ENCODE measurements around the gene IQSEC1.

Gene IQSEC1

DNA sequence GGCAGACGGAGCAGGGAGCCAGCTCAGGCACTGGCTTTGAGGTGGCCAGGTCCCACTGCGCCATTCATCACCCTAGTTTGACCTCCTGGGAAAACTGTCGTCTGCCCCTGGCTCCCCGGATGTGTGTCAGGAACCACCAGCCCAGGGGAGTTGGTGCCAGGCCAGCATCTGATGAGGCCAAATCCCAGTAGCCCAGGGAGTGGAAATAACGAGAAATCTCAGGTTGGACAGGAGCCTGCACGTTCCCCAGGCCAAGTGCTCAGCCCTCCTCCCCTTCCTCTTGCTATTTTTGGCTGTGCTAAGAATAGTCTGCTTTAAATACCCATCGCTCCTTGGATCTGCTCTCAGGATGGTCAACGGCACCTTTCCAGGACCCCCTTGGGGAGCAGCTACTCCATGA is 138.8 kb downstream of the IQSEC1 start:
- TF ChIP-seq, protein P1, sequence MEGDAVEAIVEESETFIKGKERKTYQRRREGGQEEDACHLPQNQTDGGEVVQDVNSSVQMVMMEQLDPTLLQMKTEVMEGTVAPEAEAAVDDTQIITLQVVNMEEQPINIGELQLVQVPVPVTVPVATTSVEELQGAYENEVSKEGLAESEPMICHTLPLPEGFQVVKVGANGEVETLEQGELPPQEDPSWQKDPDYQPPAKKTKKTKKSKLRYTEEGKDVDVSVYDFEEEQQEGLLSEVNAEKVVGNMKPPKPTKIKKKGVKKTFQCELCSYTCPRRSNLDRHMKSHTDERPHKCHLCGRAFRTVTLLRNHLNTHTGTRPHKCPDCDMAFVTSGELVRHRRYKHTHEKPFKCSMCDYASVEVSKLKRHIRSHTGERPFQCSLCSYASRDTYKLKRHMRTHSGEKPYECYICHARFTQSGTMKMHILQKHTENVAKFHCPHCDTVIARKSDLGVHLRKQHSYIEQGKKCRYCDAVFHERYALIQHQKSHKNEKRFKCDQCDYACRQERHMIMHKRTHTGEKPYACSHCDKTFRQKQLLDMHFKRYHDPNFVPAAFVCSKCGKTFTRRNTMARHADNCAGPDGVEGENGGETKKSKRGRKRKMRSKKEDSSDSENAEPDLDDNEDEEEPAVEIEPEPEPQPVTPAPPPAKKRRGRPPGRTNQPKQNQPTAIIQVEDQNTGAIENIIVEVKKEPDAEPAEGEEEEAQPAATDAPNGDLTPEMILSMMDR (IDR thresholded peaks at IDR 0.05; ENCODE audit: low read depth, low read length): no peak
- peak; percentile 50 to 75 for DNase-seq (ENCODE audit: low read depth in 2 of 2)

DNA sequence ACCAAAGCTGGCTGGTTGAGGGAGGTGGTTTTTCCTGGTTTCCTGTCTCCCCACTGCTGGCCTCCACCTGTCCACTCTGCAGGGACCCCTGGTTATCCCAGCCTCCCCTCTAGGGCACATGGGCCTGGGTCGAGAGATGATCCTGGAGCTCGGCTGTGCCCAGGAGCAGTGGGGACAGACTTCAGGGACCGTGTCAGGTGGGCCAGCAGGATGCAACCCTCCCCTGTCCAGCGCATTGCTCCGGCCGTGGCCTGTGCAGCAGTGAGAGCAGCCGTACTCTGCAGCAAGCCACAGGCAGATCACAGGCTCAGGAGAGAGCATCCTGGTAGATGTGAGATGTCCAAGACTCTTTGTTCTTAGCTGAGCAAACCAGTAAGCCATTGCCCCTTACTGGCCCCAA is 139.3 kb downstream of the IQSEC1 start:
- no peak for DNase-seq (ENCODE audit: low read depth in 2 of 2)
- no peak overlapping the region for H3K4me3 ChIP-seq (replicated peaks in 1 of 2; ENCODE audit: low read depth in 2 of 2, low read length in 2 of 2)
- TF ChIP-seq, protein P1 (IDR thresholded peaks at IDR 0.05; ENCODE audit: low read depth, low read length): no peak

More for the DNA sequence above, 138.8 kb downstream of the IQSEC1 start:
- H3K4me3 ChIP-seq (replicated peaks in 1 of 2; ENCODE audit: low read depth in 2 of 2, low read length in 2 of 2): no peak overlapping the region

DNA sequence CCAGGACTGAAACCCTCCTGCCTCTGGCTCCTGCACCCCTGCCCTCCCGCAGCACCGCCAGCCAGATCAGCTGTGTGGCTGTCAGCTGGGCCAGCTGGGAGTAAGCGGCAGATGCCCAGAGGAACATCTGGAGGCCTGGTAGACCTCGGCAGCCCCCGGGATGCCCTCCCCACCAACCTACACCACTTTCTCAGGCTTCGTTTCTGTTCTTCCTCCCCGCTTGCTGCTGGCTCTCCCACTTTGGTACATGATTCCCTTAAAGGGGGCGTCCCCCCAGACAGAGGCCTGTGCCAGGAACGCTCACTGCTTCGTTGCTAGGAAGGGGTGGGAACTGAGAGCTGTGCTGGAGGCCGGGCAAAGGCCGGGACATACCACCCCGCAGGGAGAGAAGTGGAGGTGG is 140.5 kb downstream of the IQSEC1 start:
- no peak for DNase-seq (ENCODE audit: low read depth in 2 of 2)
- H3K4me3 ChIP-seq (replicated peaks in 1 of 2; ENCODE audit: low read depth in 2 of 2, low read length in 2 of 2): no peak overlapping the region
- TF ChIP-seq, protein P1 (IDR thresholded peaks at IDR 0.05; ENCODE audit: low read depth, low read length): no peak

DNA sequence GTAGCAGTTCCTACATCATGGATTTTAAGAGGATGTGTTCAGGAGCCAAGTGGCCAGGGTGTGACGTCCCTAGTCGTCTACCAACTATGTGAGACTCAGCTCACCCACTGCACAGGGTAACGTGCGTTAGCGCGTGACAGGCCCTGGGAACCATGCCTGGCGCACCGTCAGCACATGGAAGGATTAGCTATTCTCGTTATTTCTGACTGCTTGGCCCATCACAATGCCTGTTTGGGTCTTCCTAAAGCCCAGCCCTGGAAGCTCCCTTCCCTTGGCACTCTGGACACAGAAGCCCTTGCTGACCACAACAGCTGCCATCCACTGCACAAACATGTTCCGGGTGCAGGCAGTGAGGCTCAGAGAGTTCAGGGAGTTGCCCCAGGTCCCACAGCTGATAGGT is 140.9 kb downstream of the IQSEC1 start:
- TF ChIP-seq, protein P1 (IDR thresholded peaks at IDR 0.05; ENCODE audit: low read depth, low read length): no peak
- no peak for DNase-seq (ENCODE audit: low read depth in 2 of 2)
- H3K4me3 ChIP-seq (replicated peaks in 1 of 2; ENCODE audit: low read depth in 2 of 2, low read length in 2 of 2): no peak overlapping the region

DNA sequence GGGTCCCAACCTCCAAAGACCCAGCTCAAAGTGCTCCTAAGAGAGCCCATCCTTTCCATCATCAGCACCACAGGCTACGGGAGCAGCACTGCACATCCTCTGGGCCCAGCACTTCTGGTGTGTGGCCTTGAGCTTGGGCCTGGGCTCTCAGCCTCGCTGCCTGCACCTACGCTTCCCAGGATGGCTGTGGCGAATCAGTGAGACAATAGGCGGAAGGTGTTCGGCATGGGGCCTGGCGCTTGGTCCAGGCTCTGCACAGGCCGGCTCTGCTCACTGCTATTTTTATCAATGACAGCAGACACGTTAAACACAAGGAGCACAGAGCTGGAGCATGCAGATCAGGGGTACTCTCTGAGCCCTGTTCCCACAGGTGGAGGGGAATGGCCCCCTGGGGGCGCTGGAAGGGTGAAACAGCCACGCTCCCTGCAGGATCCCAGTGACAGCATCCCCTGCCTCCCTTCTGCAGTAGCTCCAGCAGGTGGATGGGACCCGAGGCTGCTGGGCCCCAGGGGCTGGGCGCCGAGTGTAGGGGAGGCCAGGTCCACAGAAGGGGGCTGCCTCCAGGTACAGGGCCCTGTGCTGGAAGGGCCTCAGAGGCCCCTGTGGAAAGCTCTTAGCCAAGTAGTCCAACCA is 141.8 kb downstream of the IQSEC1 start:
- TF ChIP-seq, protein P1 (IDR thresholded peaks at IDR 0.05; ENCODE audit: low read depth, low read length): no peak
- DNase-seq (ENCODE audit: low read depth in 2 of 2): no peak
- H3K4me3 ChIP-seq (replicated peaks in 1 of 2; ENCODE audit: low read depth in 2 of 2, low read length in 2 of 2): no peak overlapping the region

DNA sequence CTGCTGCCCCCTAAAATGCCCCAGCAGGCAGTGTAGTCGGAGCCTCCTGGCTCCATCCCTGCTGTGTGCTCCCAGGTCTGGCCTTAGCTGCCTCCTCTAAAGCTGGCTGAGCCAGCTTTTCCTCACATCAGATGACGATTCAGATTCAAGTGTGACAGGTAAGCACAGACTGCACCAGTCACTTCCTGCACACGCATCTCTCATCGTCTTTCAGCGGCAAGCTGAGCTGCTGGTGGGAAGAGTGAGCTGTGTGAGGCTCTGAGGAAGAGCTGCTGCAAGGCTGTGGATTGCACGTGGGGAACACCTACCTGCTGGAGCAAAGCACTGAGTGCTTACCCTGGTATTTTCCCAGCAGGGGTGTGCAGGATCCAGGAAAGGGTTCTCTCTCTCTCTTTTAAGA is 143.4 kb downstream of the IQSEC1 start:
- no peak for DNase-seq (ENCODE audit: low read depth in 2 of 2)
- no peak overlapping the region for H3K4me3 ChIP-seq (replicated peaks in 1 of 2; ENCODE audit: low read depth in 2 of 2, low read length in 2 of 2)
- TF ChIP-seq, protein P1 (IDR thresholded peaks at IDR 0.05; ENCODE audit: low read depth, low read length): no peak

DNA sequence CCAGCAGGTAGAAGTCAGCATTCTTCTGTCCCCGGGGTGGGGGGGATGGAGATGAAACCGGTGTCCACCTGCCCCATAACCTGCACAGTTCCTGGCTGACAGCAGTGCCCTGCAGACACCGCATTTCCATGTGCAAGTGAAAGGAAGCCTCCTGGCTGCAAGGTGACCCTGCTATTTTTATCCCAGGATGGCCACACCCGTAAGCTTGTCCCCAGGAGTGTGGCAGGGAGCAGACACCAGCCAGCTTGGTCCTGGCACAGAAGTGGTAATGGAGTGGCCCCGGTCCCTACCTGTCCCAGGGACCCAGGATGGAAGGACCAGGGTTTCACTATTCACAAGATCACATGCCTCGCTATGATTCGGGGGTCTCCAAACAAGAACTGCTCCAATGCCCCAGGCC is 146.6 kb downstream of the IQSEC1 start:
- TF ChIP-seq, protein P1 (IDR thresholded peaks at IDR 0.05; ENCODE audit: low read depth, low read length): no peak
- DNase-seq (ENCODE audit: low read depth in 2 of 2): no peak
- no peak overlapping the region for H3K4me3 ChIP-seq (replicated peaks in 1 of 2; ENCODE audit: low read depth in 2 of 2, low read length in 2 of 2)

Data from cardiac fibroblast (primary cell).